GM23338 (cell line): ENCODE data around the gene ATP5ME. TPM values are rescaled to one million over a fixed set of nuclear protein-coding genes. Genes with fewer than 3 reads are reported as not detected.

ENCODE experiments used
- ATAC-seq: fragments of 200-7000 bp; cut with Tn5 transposase; 3 replicates; pipeline ENCODE4 v1.9.1; 2020
- DNase-seq: peaks from one replicate; pipeline ENCODE4 v3.0.0-alpha.2; 2015; ENCODE audit warnings: low spot score
- H2AFZ ChIP-seq: fragments of 200-600 bp; sonication (generic); 2 replicates; pipeline ENCODE4 v1.8.0; 2016; ENCODE audit warnings: antibody characterized with exemption, mild to moderate bottlenecking, moderate library complexity
- H3F3A ChIP-seq: fragments of 200-600 bp; sonication (generic); replicated peaks from 2 replicates; pipeline ENCODE4 v1.8.0; 2017; ENCODE audit warnings: antibody characterized with exemption, mixed run types, low read depth
- H3K27ac ChIP-seq: fragments of 200-600 bp; sonication (generic); 2 replicates; pipeline ENCODE4 v1.6.1; 2016; ENCODE audit warnings: low read depth
- H3K27me3 ChIP-seq: fragments of 200-600 bp; sonication (generic); 2 replicates; pipeline ENCODE4 v1.8.0; 2016; ENCODE audit warnings: mild to moderate bottlenecking, mixed run types, moderate library complexity; ENCODE audit not compliant: insufficient read depth
- H3K36me3 ChIP-seq: fragments of 200-600 bp; sonication (generic); 2 replicates; pipeline ENCODE4 v1.8.0; 2016; ENCODE audit warnings: mild to moderate bottlenecking; ENCODE audit not compliant: insufficient read depth
- H3K4me1 ChIP-seq: fragments of 200-600 bp; sonication (generic); 2 replicates; pipeline ENCODE4 v1.8.0; 2016; ENCODE audit warnings: mild to moderate bottlenecking, moderate library complexity; ENCODE audit not compliant: insufficient read depth
- H3K4me2 ChIP-seq: fragments of 200-600 bp; sonication (generic); 2 replicates; pipeline ENCODE4 v1.7.1; 2017; ENCODE audit warnings: mixed run types
- H3K4me3 ChIP-seq: fragments of 200-600 bp; sonication (generic); 2 replicates; pipeline ENCODE4 v1.6.1; 2016; ENCODE audit warnings: mixed run types
- H3K79me2 ChIP-seq: fragments of 200-600 bp; sonication (generic); replicated peaks from 2 replicates; pipeline ENCODE4 v1.8.0; 2017; ENCODE audit warnings: mild to moderate bottlenecking; ENCODE audit not compliant: insufficient read depth
- H3K9me2 ChIP-seq: fragments of 200-600 bp; sonication (generic); 2 replicates; pipeline ENCODE4 v1.8.0; 2017; ENCODE audit not compliant: insufficient read depth
- H4K20me1 ChIP-seq: fragments of 200-600 bp; sonication (generic); replicated peaks from 2 replicates; pipeline ENCODE4 v1.8.0; 2017; ENCODE audit warnings: mild to moderate bottlenecking; ENCODE audit not compliant: insufficient read depth
- H3K27ac Mint-ChIP-seq: 2 replicates; pipeline ENCODE4 v1.8.0; 2020; ENCODE audit warnings: inconsistent platforms, mild to moderate bottlenecking, moderate library complexity, mixed read lengths
- H3K27me3 Mint-ChIP-seq: 3 replicates; pipeline ENCODE4 v1.8.0; 2022; ENCODE audit warnings: low read depth, mild to moderate bottlenecking, moderate library complexity, mixed read lengths, inconsistent platforms; ENCODE audit not compliant: insufficient read depth, poor library complexity
- H3K36me3 Mint-ChIP-seq: 3 replicates; pipeline ENCODE4 v1.8.0; 2021; ENCODE audit warnings: low read depth, mild to moderate bottlenecking, inconsistent platforms, moderate library complexity, mixed read lengths
- H3K4me1 Mint-ChIP-seq: 3 replicates; pipeline ENCODE4 v1.8.0; 2020; ENCODE audit warnings: mild to moderate bottlenecking, inconsistent platforms, mixed read lengths
- H3K4me3 Mint-ChIP-seq: 3 replicates; pipeline ENCODE4 v1.8.0; 2021; ENCODE audit warnings: moderate library complexity, mild to moderate bottlenecking, inconsistent platforms, mixed read lengths
- H3K9me3 Mint-ChIP-seq: 3 replicates; pipeline ENCODE4 v1.8.0; 2020; ENCODE audit warnings: moderate library complexity, mild to moderate bottlenecking, inconsistent platforms, mixed read lengths
- ETS1 ChIP-seq: IDR thresholded peaks from 2 replicates; pipeline ENCODE4 v1.6.1; 2016; ENCODE audit warnings: antibody characterized with exemption
- JUNB ChIP-seq: IDR thresholded peaks from one replicate; pipeline ENCODE4 v1.6.1; 2016; ENCODE audit warnings: antibody characterized with exemption; ENCODE audit not compliant: unreplicated experiment
- POLR2AphosphoS5 ChIP-seq: IDR thresholded peaks from 2 replicates; pipeline ENCODE4 v1.6.1; 2016; ENCODE audit warnings: antibody characterized with exemption, low read depth
- REST ChIP-seq: IDR thresholded peaks from one replicate; pipeline ENCODE4 v1.6.1; 2018; ENCODE audit warnings: antibody characterized with exemption; ENCODE audit not compliant: unreplicated experiment
- polyA plus RNA-seq: library from polyadenylated mRNA; unstranded; fragments of >200 nt; fragmentation: Nextera tagmentation; extraction: Ambion mirVana; gene quantifications from 2 replicates; pipeline ENCODE4 v1.2.1, GENCODE V29; 2016
- total RNA-seq: library from RNA; depleted of rRNA; stranded (reverse); fragments of >200 nt; shearing (Covaris generic); gene quantifications from 2 replicates; pipeline ENCODE4 v1.2.3, GENCODE V29; 2014

Gene ATP5ME
- total and polyA plus RNA-seq, 2 experiments from 2014 or later, result 60.5 to 2,021 TPM

GRCh38 chr4:688854-689681 is 15.0 kb upstream of the ATP5ME start, which contains the start of gene SLC49A3 (continued):
- TF ChIP-seq ETS1 (0 out of 2 replicates have a peak, but pooled peaks have one; percentile 37), REST (no peak)

GRCh38 chr4:687971-688853 is 14.1 kb upstream of the ATP5ME start:
- ATAC-seq (peak; percentile 62), DNase-seq (peak; percentile 77)
- peak overlapping the region; percentile 65 for H3K4me3 Mint-ChIP-seq
- Histone ChIP-seq H3F3A (peaks cover 8% of the 10 kb centered on the region; the same call in 1 of the 2 replicates), H3K4me1 (peaks cover 8% of the 10 kb centered on the region), H3K36me3 (no peaks in the 10 kb centered on the region), H3K9me2 (no peaks in the 10 kb centered on the region), H3K27me3 (no peaks in the 10 kb centered on the region), H2AFZ (peak overlapping the region; percentile 98), H3K4me2 (peak overlapping the region; percentile 91), H3K79me2 (no peaks in the 10 kb centered on the region), H3K4me3 (peak overlapping the region; percentile 63), H3K27ac (no peak overlapping the region), H4K20me1 (no peaks in the 10 kb centered on the region)
- peak overlapping the region; percentile 57; the same call in 1 of the 2 replicates for H3K27ac Mint-ChIP-seq
- no peaks in the 10 kb centered on the region; the same call in 1 of the 3 replicates for H3K9me3 Mint-ChIP-seq
- TF ChIP-seq POLR2AphosphoS5 (peak; percentile 54), JUNB (no peak)
- H3K27me3 Mint-ChIP-seq, result peaks cover 6% of the 10 kb centered on the region
- no peaks in the 10 kb centered on the region; the same call in 2 of the 3 replicates for H3K36me3 Mint-ChIP-seq
- peaks cover 25% of the 10 kb centered on the region for H3K4me1 Mint-ChIP-seq
